ENCODE results near the gene STK32C.
"Not testable (repeated sequence)": the region's sequence is repeated elsewhere in the genome, so short reads cannot be mapped to it uniquely, and the experiment has no call there.

STK32C gene

GRCh38 chr10:132337854-132338253 is 30.1 kb upstream of the STK32C start:
- DNase-seq = not testable (repeated sequence)

- DNase-seq = no peak
Measured at GRCh38 chr10:132336919-132337407, 29.2 kb upstream of the STK32C start.

DNA sequence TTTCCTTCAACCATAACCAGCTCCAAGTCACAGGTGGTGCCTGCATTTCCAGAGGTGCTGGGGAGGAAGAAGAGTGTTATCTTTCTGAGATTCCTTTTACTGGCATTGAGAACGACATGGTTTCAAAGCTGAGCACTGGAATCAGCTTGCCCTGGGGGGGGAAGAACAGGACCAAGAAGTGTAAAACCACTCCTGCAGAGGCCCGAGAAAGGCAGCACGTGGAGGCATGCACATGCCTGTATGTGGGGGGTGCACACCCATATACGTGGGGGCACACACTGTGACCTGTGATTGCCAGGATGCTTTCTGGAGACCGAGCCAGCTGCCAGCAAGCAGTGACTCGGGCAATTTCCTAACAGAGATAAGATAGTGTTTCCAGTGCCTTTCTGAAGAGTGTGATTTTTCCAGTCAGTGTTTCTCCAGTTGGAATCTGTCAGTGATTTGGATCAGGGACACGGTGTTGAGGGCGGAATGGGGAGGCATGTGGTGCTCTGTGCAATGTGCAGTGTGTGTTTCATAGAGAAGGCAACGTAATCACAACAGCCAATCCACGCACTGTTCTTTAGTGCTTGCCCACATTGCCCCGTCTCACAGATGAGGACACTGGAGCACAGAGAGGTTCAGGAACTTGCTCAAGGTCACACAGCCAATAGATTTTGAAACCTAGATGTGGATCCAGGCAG is 28.5 kb upstream of the STK32C start:
- no peak for DNase-seq

- DNase-seq = peak; percentile 49 to 51
Measured at GRCh38 chr10:132335189-132336063, 27.7 kb upstream of the STK32C start.

- no peak for DNase-seq
Measured at GRCh38 chr10:132334631-132335188, 27.0 kb upstream of the STK32C start.

DNA sequence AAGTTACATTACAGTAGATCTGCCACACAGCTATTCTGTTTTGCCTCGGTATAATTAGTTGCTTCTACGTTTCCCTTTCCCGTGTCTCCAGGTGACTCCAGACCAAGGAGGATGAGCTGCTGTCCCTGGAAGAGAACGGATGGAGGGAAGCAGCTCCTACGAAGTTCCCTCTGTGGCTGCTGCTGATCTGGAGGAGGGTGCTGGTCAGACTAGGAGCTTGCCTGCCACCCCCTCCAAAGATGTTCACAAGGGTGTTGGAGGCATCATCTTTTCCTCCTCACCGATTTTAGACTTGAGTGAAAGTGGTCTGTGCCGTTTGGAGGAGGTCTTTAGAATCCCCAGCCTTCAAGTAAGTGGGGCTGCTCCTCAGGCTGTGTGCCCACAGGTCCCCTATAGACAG is 25.6 kb upstream of the STK32C start:
- DNase-seq = no peak

GRCh38 chr10:132332433-132332754 is 24.6 kb upstream of the STK32C start:
- peak in 1 of 2 donors; percentile 41 for DNase-seq

- DNase-seq = peak; percentile 89 to 98
Measured at GRCh38 chr10:132331601-132332432, 24.1 kb upstream of the STK32C start, which contains the start of gene LRRC27. Gene LRRC27, plus strand, starts transcription at chr10:132332193. Its CDS starts 1,332 bp downstream, at chr10:132333525.

GRCh38 chr10:132330486-132330833 is 22.7 kb upstream of the STK32C start:
- DNase-seq = no peak

- DNase-seq = no peak
Measured at GRCh38 chr10:132329565-132330485, 22.1 kb upstream of the STK32C start.

DNA sequence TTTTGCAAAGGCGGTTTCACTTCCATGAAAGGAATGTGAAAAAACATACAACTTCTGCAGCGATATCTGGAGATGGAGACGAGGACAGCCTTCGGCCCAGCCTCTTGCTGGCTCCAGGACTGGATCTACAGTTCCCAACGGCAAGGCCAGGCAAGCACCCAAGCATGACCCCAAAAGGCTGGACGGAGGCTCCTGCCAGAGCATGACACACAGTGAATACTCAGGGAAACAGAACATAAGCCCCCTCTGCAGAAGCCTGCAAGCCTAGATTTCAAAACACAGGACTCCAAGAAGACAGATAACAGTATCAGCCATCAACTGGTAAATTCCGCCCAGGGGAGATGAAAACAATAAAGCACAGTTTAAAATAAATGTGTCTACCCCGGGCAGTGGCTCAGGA is 21.0 kb upstream of the STK32C start:
- no peak for DNase-seq

- no peak for DNase-seq
Measured at GRCh38 chr10:132328106-132328505, 20.4 kb upstream of the STK32C start.

DNA sequence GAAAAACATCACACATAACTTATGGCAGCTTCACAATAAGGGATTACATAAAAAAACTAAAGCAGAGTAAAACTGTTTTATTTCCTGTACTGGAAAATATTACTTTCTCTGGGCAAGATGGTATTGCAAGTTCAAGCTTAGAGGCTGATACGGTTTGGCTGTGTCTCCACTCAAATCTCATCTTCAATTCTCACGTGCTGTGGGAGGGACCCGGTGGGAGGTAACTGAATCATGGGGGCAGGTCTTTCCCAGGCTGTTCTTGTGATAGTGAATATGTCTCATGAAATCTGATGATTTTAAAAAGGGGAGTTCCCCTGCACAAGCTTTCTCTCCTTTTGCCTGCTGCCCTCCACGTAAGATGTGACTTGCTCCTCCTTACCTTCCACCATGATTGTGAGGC is 19.2 kb upstream of the STK32C start:
- no peak for DNase-seq

GRCh38 chr10:132326344-132326889 is 18.7 kb upstream of the STK32C start:
- no peak for DNase-seq

GRCh38 chr10:132324186-132324585 is 16.4 kb upstream of the STK32C start:
- DNase-seq = no peak

- DNase-seq = no peak
Measured at GRCh38 chr10:132322586-132323048, 14.9 kb upstream of the STK32C start.

GRCh38 chr10:132321726-132322125 is 14.0 kb upstream of the STK32C start:
- DNase-seq = no peak

DNA sequence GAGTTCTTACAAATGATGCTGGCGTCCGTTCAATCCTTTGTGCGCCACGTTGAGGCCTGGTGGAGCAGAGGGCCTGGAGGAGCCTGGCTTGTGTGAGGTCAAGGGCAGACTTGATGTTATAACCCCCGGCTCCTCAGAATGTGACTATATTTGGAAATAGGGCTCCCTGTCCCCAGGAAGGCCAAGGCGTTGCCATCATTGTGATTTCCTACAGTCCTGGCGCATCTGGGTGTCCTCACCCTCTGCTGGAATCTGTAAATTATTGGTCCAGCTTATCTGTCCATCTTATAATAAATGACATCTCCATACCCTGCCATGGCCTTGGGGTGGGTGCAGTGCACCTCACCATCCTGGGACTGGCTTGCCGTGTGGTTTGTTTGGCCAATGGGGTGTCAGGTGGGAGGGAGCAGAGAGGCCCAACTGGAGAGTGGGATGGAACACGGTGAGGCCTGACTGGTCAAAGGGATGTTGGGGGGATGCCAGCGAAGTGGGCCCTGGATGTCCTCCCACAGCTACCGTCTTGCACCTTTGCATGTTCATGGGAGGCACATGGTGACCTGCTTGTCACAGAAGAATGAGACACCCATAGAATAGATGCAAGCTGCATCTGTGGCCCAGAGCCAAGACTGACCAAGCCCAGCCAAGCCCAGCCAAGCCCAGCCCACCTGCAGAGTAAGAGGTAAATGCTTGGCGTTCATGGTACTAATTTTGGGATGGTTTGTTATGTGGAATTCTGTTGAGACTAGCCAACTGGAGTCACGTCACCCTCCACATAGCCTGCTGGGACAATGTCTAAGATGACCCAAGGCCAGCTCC is 13.1 kb upstream of the STK32C start:
- no peak for DNase-seq

GRCh38 chr10:132319853-132320653 is 12.3 kb upstream of the STK32C start:
- no peak for DNase-seq
